Measurements from ENCODE around the gene SLK.

DNA sequence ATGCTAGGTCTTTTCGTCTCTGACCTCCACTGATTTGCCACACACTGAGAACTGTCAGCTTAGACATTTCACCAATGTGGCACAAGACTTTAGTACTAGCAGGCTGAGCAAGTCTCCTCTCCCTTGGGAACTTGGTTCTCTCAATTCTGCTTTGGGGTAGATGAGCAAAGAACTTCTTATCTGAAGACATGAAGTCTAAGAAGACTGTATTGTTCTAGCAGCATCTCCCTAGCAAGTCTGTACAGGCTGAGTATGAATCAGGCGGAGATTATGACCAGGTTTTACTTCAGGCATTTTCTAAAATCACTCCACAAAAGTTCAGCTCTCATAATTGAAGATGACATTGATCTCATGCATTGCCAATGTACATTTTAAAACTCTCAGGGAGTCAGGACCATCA, 25.1 kb upstream of the SLK start:
- TF ChIP-seq, protein P1, sequence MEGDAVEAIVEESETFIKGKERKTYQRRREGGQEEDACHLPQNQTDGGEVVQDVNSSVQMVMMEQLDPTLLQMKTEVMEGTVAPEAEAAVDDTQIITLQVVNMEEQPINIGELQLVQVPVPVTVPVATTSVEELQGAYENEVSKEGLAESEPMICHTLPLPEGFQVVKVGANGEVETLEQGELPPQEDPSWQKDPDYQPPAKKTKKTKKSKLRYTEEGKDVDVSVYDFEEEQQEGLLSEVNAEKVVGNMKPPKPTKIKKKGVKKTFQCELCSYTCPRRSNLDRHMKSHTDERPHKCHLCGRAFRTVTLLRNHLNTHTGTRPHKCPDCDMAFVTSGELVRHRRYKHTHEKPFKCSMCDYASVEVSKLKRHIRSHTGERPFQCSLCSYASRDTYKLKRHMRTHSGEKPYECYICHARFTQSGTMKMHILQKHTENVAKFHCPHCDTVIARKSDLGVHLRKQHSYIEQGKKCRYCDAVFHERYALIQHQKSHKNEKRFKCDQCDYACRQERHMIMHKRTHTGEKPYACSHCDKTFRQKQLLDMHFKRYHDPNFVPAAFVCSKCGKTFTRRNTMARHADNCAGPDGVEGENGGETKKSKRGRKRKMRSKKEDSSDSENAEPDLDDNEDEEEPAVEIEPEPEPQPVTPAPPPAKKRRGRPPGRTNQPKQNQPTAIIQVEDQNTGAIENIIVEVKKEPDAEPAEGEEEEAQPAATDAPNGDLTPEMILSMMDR (IDR thresholded peaks at IDR 0.05; ENCODE audit: insufficient read depth, low read length, poor library complexity, severe bottlenecking) = no peak
- TF ChIP-seq EZH2phosphoT487 (conservative IDR thresholded peaks at IDR 0.05; ENCODE audit: low read length) = no peak
